Measurements from ENCODE around the gene TOP1. TPM values are rescaled to one million over a fixed set of nuclear protein-coding genes. Genes with fewer than 3 reads are reported as not detected.

The TOP1 gene
- polyA plus RNA-seq, 1 experiment, result 4.0 TPM

DNA sequence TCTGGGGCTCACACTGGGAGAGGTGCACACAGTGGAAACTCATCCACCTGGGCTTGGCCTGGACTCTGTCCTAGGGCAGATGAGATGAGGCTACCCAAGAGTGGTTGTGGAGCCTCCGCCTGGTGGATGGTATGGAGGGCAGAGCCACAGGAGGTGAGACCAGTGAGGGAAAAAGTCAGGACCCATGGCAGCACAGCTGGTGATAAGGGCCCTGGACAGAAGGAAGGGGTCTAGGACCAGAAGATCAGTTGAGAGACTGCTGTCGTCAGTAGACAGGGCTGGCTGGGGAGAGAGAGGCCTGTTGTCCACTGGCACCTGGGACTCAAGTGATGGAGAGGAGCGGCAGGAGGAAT, 138.5 kb downstream of the TOP1 start:
- DNase-seq (ENCODE audit: low read depth), result no peak
- Histone ChIP-seq H3K36me3 (ENCODE audit: control insufficient read depth, insufficient read depth, low read length) (peaks cover 57% of the 10 kb centered on the region), H3K27me3 (ENCODE audit: control insufficient read depth, insufficient read depth, low read length) (no peaks in the 10 kb centered on the region), H3K4me3 (ENCODE audit: low read depth, low read length) (no peak overlapping the region)
- TF ChIP-seq, protein P1, sequence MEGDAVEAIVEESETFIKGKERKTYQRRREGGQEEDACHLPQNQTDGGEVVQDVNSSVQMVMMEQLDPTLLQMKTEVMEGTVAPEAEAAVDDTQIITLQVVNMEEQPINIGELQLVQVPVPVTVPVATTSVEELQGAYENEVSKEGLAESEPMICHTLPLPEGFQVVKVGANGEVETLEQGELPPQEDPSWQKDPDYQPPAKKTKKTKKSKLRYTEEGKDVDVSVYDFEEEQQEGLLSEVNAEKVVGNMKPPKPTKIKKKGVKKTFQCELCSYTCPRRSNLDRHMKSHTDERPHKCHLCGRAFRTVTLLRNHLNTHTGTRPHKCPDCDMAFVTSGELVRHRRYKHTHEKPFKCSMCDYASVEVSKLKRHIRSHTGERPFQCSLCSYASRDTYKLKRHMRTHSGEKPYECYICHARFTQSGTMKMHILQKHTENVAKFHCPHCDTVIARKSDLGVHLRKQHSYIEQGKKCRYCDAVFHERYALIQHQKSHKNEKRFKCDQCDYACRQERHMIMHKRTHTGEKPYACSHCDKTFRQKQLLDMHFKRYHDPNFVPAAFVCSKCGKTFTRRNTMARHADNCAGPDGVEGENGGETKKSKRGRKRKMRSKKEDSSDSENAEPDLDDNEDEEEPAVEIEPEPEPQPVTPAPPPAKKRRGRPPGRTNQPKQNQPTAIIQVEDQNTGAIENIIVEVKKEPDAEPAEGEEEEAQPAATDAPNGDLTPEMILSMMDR (IDR thresholded peaks at IDR 0.05; ENCODE audit: insufficient read depth, low read depth, low read length), result no peak
- ChIA-PET CTCF (interaction anchor here (1.0 to 1.4 kb wide), 3 partner anchors 78 to 172 kb away, joined by 3 to 4 read pairs (median 4); no protein-coding TSS in a partner anchor), POLR2A (no interaction called here)

DNA sequence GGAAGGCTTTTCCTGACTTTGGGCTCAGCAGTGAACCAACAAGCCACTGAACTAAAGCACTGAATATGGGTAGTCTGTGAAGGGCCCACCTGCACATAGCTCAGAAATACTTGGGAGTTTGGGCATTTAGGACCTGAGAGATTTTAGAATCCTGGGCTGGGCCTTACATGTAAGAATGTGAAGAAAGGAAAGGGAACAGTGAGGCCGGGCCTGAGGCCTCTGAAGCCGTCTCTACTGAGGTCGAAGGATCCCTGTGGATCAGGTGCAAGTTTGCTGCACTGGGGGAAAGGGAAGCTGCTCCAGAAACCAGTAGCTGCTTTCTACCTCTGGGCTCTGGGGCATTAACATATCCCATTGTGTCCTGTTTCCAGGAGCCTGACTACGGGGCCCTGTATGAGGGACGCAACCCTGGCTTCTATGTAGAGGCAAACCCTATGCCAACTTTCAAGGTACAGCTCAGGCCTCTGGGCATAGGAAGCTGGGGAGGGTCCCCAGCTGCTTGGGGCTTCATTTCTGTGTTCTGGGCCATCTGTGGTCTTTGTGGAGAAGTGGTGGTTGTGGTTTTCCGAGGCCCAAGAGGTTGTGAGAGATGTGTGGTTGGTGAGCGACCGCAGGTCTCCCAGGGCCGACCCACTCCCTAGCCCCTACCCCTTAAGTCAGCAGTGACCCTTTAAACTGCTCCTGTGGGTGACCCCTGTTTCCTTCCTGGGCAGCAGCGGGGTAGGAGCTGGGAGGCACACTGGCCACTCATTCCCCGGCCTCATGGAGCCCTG, 139.0 kb downstream of the TOP1 start:
- DNase-seq (ENCODE audit: low read depth), result no peak
- Histone ChIP-seq H3K4me3 (ENCODE audit: low read depth, low read length) (no peak overlapping the region), H3K27me3 (ENCODE audit: control insufficient read depth, insufficient read depth, low read length) (no peaks in the 10 kb centered on the region), H3K36me3 (ENCODE audit: control insufficient read depth, insufficient read depth, low read length) (peaks cover 54% of the 10 kb centered on the region)
- CTCF ChIA-PET, result interaction anchor here (1.0 to 1.5 kb wide), 3 partner anchors 75 to 172 kb away, joined by 3 to 4 read pairs (median 3); no protein-coding TSS in a partner anchor
- TF ChIP-seq, protein P1 (IDR thresholded peaks at IDR 0.05; ENCODE audit: insufficient read depth, low read depth, low read length), result no peak
- POLR2A ChIA-PET, result no interaction called here

DNA sequence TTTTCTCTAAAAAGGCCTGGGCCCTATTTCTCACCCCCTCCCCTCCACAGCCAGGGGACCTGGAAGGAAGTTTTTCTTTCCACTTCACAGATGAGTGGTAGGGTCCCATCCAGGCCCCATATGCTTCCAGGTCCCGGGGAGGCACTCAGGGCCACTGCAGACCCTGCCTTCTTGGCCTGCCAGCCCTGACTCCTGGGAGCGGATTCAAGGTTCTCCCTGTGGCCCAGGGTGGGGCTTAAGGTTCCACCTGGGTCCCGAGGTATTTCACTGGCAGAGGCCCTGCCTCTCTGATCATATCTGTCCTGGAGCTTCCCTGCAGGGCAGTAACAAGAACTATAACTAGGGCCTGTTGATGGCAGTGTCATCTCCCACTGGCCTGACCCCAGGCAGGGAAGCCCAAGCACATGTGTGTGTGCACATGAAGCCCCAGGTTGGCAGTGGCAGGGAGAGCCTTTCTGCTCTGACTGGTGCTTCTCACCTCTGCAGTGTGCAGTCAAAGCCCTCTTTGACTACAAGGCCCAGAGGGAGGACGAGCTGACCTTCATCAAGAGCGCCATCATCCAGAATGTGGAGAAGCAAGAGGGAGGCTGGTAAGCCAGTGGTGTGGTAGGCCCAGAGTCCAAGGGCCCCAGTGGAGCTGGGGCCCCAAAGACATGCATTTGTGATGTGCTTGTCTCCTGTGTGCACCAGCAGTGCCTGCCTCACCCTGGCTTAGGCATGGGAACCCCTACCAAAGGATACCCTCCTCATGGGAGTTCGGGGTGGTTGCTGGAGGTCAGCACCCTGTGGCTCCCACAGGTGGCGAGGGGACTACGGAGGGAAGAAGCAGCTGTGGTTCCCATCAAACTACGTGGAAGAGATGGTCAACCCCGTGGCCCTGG, 139.9 kb downstream of the TOP1 start:
- ChIA-PET POLR2A (no interaction called here), CTCF (interaction anchor here (1.2 to 9.7 kb wide), 5 partner anchors 55 to 201 kb away, joined by 3 to 149 read pairs (median 6); partner anchors contain the start of gene LPIN3)
- H3K4me3 ChIP-seq (ENCODE audit: low read depth, low read length), result no peak overlapping the region
- TF ChIP-seq, protein P1 (IDR thresholded peaks at IDR 0.05; ENCODE audit: insufficient read depth, low read depth, low read length), result no peak
- H3K36me3 ChIP-seq (ENCODE audit: control insufficient read depth, insufficient read depth, low read length), result peaks cover 51% of the 10 kb centered on the region
- no peaks in the 10 kb centered on the region for H3K27me3 ChIP-seq (ENCODE audit: control insufficient read depth, insufficient read depth, low read length)
- DNase-seq (ENCODE audit: low read depth), result no peak

GRCh38 chr20:41169162-41169690, 140.6 kb downstream of the TOP1 start:
- no peaks in the 10 kb centered on the region for H3K27me3 ChIP-seq (ENCODE audit: control insufficient read depth, insufficient read depth, low read length)
- CTCF ChIA-PET, result interaction anchor here (1.2 to 9.7 kb wide), 6 partner anchors 9 to 201 kb away, joined by 3 to 149 read pairs (median 4); partner anchors contain the start of gene LPIN3
- peaks cover 51% of the 10 kb centered on the region for H3K36me3 ChIP-seq (ENCODE audit: control insufficient read depth, insufficient read depth, low read length)
- POLR2A ChIA-PET, result no interaction called here
- TF ChIP-seq, protein P1 (IDR thresholded peaks at IDR 0.05; ENCODE audit: insufficient read depth, low read depth, low read length), result no peak
- no peak overlapping the region for H3K4me3 ChIP-seq (ENCODE audit: low read depth, low read length)
- no peak for DNase-seq (ENCODE audit: low read depth)

All from BJ (cell line).